Stimulated activated CD4-positive, alpha-beta T cell treated with anti-CD3 and anti-CD28 coated beads, Interleukin-12 subunit alpha, Interleukin-12 subunit beta, amount 100 ng/mL, for 4 hours (primary cell): ENCODE measurements around the gene LMBR1L.

ENCODE experiments used
- DNase-seq: peaks from one replicate; pipeline ENCODE4 v3.0.0-alpha.2; 2020

The LMBR1L gene

GRCh38 chr12:49051373-49051764 is 59.3 kb downstream of the LMBR1L start:
- DNase-seq: no peak

- no peak for DNase-seq
Observed at GRCh38 chr12:49050507-49051372, 59.9 kb downstream of the LMBR1L start.

- no peak for DNase-seq
Observed at GRCh38 chr12:49049566-49050224, 61.0 kb downstream of the LMBR1L start.

GRCh38 chr12:49048953-49049352 is 61.7 kb downstream of the LMBR1L start:
- DNase-seq: no peak
